Kidney (tissue), 14 donors: ENCODE results near the gene TOLLIP. TPM values are rescaled to one million over a fixed set of nuclear protein-coding genes. Genes with fewer than 3 reads are reported as not detected.
A peak's percentile ranks its signal among the peaks of the same experiment; 100 is the strongest.

Source experiments
- DNase-seq, 5 donors: peaks; one replicate each; pipeline ENCODE4 v3.0.0-alpha.2; 2013 to 2020
- FAIRE-seq: peaks from 2 replicates; lab custom pipeline; 2012; peaks lifted over from hg19 to GRCh38; lab: Jason Lieb, UNC
- H3K27ac ChIP-seq, 2 donors: one replicate each; pipeline ENCODE4 v1.7.0; 2013; ENCODE audit warnings: low read depth in 2 of 2, low read length in 2 of 2, inconsistent platforms in 1 of 2
- H3K27me3 ChIP-seq: one replicate; pipeline ENCODE4 v1.7.1; 2013; ENCODE audit warnings: low read length, inconsistent platforms; ENCODE audit not compliant: control insufficient read depth, insufficient read depth
- H3K36me3 ChIP-seq, 3 donors: one replicate each; pipeline versions ENCODE4 v1.7.0 to v1.7.1; 2013; ENCODE audit warnings: low read length in 3 of 3, control low read depth in 1 of 3, inconsistent platforms in 1 of 3; ENCODE audit not compliant: insufficient read depth in 3 of 3, control insufficient read depth in 2 of 3
- H3K4me1 ChIP-seq, 3 donors: one replicate each; pipeline versions ENCODE4 v1.7.0 to v1.7.1; 2013; ENCODE audit warnings: low read length in 3 of 3, inconsistent platforms in 1 of 3, low read depth in 1 of 3; ENCODE audit not compliant: control insufficient read depth in 2 of 3, insufficient read depth in 2 of 3
- H3K4me3 ChIP-seq, 3 donors: one replicate each; pipeline versions ENCODE4 v1.7.0 to v1.8.1; 2013; ENCODE audit warnings: low read length in 3 of 3, control low read depth in 1 of 3, inconsistent platforms in 1 of 3
- H3K9ac ChIP-seq, 3 donors: one replicate each; pipeline versions ENCODE4 v1.7.0 to v1.7.1; 2013; ENCODE audit warnings: low read length in 3 of 3, control low read depth in 1 of 3, inconsistent platforms in 1 of 3
- H3K9me3 ChIP-seq, 3 donors: one replicate each; pipeline versions ENCODE4 v1.7.0 to v1.7.1; 2013; ENCODE audit warnings: low read length in 3 of 3, control low read depth in 1 of 3, inconsistent platforms in 1 of 3; ENCODE audit not compliant: control insufficient read depth in 2 of 3, insufficient read depth in 1 of 3
- intact Hi-C: fragments of 100-400 bp; cut with DNase I; formaldehyde crosslinking; loops from one replicate; pipeline ENCODE4 v1.11.1; 2022
- polyA plus RNA-seq: library from polyadenylated mRNA; stranded (reverse); fragments of 350-450 nt; fragmentation: Illumina TruSeq; extraction: RNeasy Lipid Tissue Mini Kit (QIAGEN cat#74804); gene quantifications from one replicate; pipeline ENCODE4 v1.2.3, GENCODE V29; 2014; ENCODE audit warnings: low read depth, low replicate concordance; ENCODE audit not compliant: insufficient read depth
- total RNA-seq: library from RNA; stranded (reverse); fragmentation: NEBNext Ultra II Directional; extraction: Animal tissue kit (Norgen Biotek cat#: 25700); gene quantifications from one replicate; pipeline ENCODE4 v1.2.1, GENCODE V29; 2021
- TF ChIP-seq, protein P1 (sequence below): IDR thresholded peaks from 3 replicates; pipeline ENCODE4 v1.5.1; 2012; ENCODE audit warnings: mild to moderate bottlenecking, moderate library complexity, borderline replicate concordance; ENCODE audit not compliant: insufficient read depth; ENCODE audit errors: extremely low read depth
- donor health status: control.
- donor health status: control.
- donor health status: control.
- donor health status: control.
- donor health status: control.
- donor health status: DM: yes; HTN: yes; CAD: no.
- donor health status: Normal renal cell carcinoma (clear cell type).

The TOLLIP gene
- total and polyA plus RNA-seq, 2 donors from 2014 or later, result 65.5 to 88.0 TPM

GRCh38 chr11:1291295-1292017, 18.0 kb downstream of the TOLLIP start:
- TF ChIP-seq, protein P1, sequence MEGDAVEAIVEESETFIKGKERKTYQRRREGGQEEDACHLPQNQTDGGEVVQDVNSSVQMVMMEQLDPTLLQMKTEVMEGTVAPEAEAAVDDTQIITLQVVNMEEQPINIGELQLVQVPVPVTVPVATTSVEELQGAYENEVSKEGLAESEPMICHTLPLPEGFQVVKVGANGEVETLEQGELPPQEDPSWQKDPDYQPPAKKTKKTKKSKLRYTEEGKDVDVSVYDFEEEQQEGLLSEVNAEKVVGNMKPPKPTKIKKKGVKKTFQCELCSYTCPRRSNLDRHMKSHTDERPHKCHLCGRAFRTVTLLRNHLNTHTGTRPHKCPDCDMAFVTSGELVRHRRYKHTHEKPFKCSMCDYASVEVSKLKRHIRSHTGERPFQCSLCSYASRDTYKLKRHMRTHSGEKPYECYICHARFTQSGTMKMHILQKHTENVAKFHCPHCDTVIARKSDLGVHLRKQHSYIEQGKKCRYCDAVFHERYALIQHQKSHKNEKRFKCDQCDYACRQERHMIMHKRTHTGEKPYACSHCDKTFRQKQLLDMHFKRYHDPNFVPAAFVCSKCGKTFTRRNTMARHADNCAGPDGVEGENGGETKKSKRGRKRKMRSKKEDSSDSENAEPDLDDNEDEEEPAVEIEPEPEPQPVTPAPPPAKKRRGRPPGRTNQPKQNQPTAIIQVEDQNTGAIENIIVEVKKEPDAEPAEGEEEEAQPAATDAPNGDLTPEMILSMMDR, result no peak
- no peak for FAIRE-seq
- Histone ChIP-seq H3K4me1 (no peaks in the 10 kb centered on the region), H3K36me3 (peaks cover 0 to 23% (median 20%) of the 10 kb centered on the region in 3 donors), H3K27ac (no peak overlapping the region), H3K27me3 (no peaks in the 10 kb centered on the region), H3K4me3 (no peak overlapping the region), H3K9ac (no peak overlapping the region), H3K9me3 (no peaks in the 10 kb centered on the region)
- intact Hi-C loops, result no loop called here
- peak in 2 of 5 donors; percentile 21 to 58 for DNase-seq

DNA sequence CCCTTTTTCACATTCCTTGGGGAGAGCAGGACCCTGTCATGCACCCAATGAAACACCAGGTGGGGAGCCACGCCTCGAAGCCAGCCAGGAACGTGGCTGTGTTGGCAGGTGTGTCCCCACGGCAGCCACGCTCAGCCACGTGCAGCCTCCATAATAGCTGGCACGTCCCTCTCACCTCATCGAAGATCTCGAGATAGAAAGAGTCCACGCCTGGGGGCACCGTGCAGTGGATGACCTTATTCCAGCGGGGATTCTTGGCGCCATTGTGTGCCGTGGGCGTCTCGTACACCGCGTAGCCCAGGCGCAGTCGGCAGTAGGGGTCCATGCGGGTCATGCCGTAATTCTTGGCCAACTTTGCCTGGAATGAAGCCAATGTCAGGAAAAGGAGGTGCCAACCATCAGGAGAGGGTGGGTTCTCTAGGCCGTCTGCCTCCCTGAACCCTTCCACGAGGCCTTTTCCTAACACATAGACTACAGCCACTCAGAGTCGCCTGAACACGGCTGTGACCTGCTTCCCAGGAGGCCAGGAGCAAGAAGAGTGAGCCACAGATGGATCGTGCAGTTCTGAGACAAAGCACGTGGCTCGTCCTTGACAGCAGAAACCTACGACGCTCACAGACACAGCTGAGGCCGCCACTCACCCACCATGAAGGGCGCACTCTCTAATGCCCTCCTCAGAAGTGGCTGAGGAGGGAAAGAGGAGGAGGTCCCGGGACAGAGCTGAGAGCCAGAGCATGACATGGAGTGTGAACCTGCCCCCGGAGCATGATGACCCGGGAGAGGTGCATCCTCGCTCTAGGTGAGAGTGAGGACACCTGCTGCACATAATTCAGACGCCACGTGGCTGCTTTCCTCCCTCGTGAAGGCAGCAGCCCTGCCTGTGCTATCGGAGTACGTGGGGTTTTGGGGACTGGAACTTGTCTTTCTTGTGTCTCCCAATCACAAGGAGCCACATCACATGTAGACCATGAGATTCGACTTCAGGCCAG, 19.1 kb downstream of the TOLLIP start:
- no peak overlapping the region for H3K27ac ChIP-seq
- TF ChIP-seq, protein P1, result no peak
- no peaks in the 10 kb centered on the region for H3K27me3 ChIP-seq
- no peaks in the 10 kb centered on the region for H3K9me3 ChIP-seq
- DNase-seq, result peak in 2 of 5 donors; percentile 30 to 43
- no peaks in the 10 kb centered on the region for H3K4me1 ChIP-seq
- peaks cover 0 to 33% (median 26%) of the 10 kb centered on the region in 3 donors for H3K36me3 ChIP-seq
- H3K9ac ChIP-seq, result no peak overlapping the region
- no peak overlapping the region for H3K4me3 ChIP-seq
- intact Hi-C loops, result no loop called here
- FAIRE-seq, result no peak

GRCh38 chr11:1289211-1289935, 20.1 kb downstream of the TOLLIP start:
- FAIRE-seq (no peak), DNase-seq (peak in 1 of 5 donors; percentile 56)
- no peak overlapping the region for H3K27ac ChIP-seq
- peaks cover 0 to 35% (median 30%) of the 10 kb centered on the region in 3 donors for H3K36me3 ChIP-seq
- intact Hi-C loops, result no loop called here
- no peaks in the 10 kb centered on the region for H3K9me3 ChIP-seq
- TF ChIP-seq, protein P1, result no peak
- H3K9ac ChIP-seq, result no peak overlapping the region
- H3K4me3 ChIP-seq, result no peak overlapping the region
- H3K27me3 ChIP-seq, result no peaks in the 10 kb centered on the region
- no peaks in the 10 kb centered on the region for H3K4me1 ChIP-seq
